ENCODE results near the gene TAS1R1.

GRCh38 chr1:6554031-6554906 lies 838 bp upstream of the TAS1R1 start, which contains the start of gene NOL9:
- TF ChIP-seq EZH2 (IDR thresholded peaks at IDR 0.05; ENCODE audit: low read length), result no peak
- TF ChIP-seq, protein P1, sequence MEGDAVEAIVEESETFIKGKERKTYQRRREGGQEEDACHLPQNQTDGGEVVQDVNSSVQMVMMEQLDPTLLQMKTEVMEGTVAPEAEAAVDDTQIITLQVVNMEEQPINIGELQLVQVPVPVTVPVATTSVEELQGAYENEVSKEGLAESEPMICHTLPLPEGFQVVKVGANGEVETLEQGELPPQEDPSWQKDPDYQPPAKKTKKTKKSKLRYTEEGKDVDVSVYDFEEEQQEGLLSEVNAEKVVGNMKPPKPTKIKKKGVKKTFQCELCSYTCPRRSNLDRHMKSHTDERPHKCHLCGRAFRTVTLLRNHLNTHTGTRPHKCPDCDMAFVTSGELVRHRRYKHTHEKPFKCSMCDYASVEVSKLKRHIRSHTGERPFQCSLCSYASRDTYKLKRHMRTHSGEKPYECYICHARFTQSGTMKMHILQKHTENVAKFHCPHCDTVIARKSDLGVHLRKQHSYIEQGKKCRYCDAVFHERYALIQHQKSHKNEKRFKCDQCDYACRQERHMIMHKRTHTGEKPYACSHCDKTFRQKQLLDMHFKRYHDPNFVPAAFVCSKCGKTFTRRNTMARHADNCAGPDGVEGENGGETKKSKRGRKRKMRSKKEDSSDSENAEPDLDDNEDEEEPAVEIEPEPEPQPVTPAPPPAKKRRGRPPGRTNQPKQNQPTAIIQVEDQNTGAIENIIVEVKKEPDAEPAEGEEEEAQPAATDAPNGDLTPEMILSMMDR (optimal IDR thresholded peaks at IDR 0.05 in 1 of 3, IDR thresholded peaks at IDR 0.05 in 1 of 3, conservative IDR thresholded peaks at IDR 0.05 in 1 of 3; ENCODE audit: extremely low read depth in 1 of 3, insufficient read depth in 2 of 3, low read length in 3 of 3), result peak; percentile 83 to 99 (median 87)
